K562 (cell line): Measurements from ENCODE around the gene BMP8B. TPM values are rescaled to one million over a fixed set of nuclear protein-coding genes. Genes with fewer than 3 reads are reported as not detected.
A peak's percentile ranks its signal among the peaks of the same experiment; 100 is the strongest.

Source experiments
- BCOR ChIP-seq: fragments of 450-650 bp; IDR thresholded peaks from 2 replicates; pipeline ENCODE4 v1.6.1; 2016
- DIDO1 ChIP-seq: fragments of 450-650 bp; IDR thresholded peaks from 2 replicates; pipeline ENCODE4 v1.6.1; 2016; ENCODE audit warnings: low read depth, missing biosample characterization, missing genetic modification characterization
- HSF4 ChIP-seq: fragments of 250-450 bp; sonication (Bioruptor Pico); IDR thresholded peaks from 2 replicates; pipeline ENCODE4 v2.1.2; 2022; ENCODE audit warnings: mild to moderate bottlenecking, moderate library complexity, borderline replicate concordance
- L3MBTL2 ChIP-seq: fragments of 450-650 bp; IDR thresholded peaks from 2 replicates; pipeline ENCODE4 v1.6.1; 2016; ENCODE audit warnings: mild to moderate bottlenecking, moderate library complexity
- MEIS2 ChIP-seq: fragments of 450-650 bp; IDR thresholded peaks from 2 replicates; pipeline ENCODE4 v1.6.1; 2014; ENCODE audit warnings: mild to moderate bottlenecking; ENCODE audit not compliant: partially characterized antibody
- NFIX ChIP-seq: fragments of 250-450 bp; sonication (Bioruptor Pico); IDR thresholded peaks from 2 replicates; pipeline ENCODE4 v1.4.0; 2020; ENCODE audit warnings: low read depth, mild to moderate bottlenecking, moderate library complexity
- ZEB2 ChIP-seq: fragments of 450-650 bp; IDR thresholded peaks from 2 replicates; pipeline ENCODE4 v1.6.1; 2016
- ZNF175 ChIP-seq: fragments of 200-800 bp; sonication (Bioruptor generic); IDR thresholded peaks from 2 replicates; pipeline ENCODE4 v1.6.1; 2016; ENCODE audit warnings: low read depth, mild to moderate bottlenecking, missing genetic modification characterization, missing compliant biosample characterization
- ZNF384 ChIP-seq: IDR thresholded peaks from 2 replicates; pipeline ENCODE4 v1.6.1; 2012; ENCODE audit warnings: low read depth, low read length, improper control_type of control experiment
- polyA plus RNA-seq, 8 experiments: library from polyadenylated mRNA; depleted of rRNA in 4 of 8; stranded (reverse) in 5 of 8; unstranded in 3 of 8; fragments of >200 nt; fragmentation: Nextera tagmentation in 2 of 8; fragmentation: Illumina TruSeq in 1 of 8; extraction: Ambion mirVana in 2 of 8; extraction: Trizol in 1 of 8; gene quantifications; 2 replicates each; pipeline versions ENCODE4 v1.2.1 to v1.2.3, GENCODE V29; 2011 to 2014; ENCODE audit warnings: inconsistent platforms in 1 of 8, missing spikeins in 1 of 8
- total RNA-seq, 7 experiments: library from RNA; depleted of rRNA in 6 of 7; stranded (reverse); fragments of >200 nt in 6 of 7; fragmentation: Illumina TruSeq in 2 of 7; extraction: Trizol in 2 of 7; gene quantifications; 2 replicates each; pipeline versions ENCODE4 v1.2.1 to v1.2.3, GENCODE V29; 2011 to 2021; ENCODE audit warnings: low replicate concordance in 1 of 7
- TF ChIP-seq, protein P1 (sequence below), 2 experiments: fragments of 450-650 bp; IDR thresholded peaks; 2 replicates each; pipeline ENCODE4 v1.6.1; 2016
- TF ChIP-seq, protein P2 (sequence below): fragments of 250-450 bp; sonication (Bioruptor Pico); IDR thresholded peaks from 2 replicates; pipeline ENCODE4 v1.8.0; 2021; ENCODE audit warnings: moderate library complexity, mild to moderate bottlenecking, inconsistent platforms
- TF ChIP-seq, protein P3 (sequence below): sonication (generic); formaldehyde crosslinking; IDR thresholded peaks from 2 replicates; pipeline ENCODE4 v1.4.0; 2020; ENCODE audit warnings: mild to moderate bottlenecking, missing genetic modification reagents
- TF ChIP-seq, protein P4 (sequence below), 2 experiments: IDR thresholded peaks in 1 of 2; conservative IDR thresholded peaks in 1 of 2; 2 replicates each; pipeline ENCODE4 v1.6.1; 2016; ENCODE audit warnings: low read depth in 2 of 2, mild to moderate bottlenecking in 1 of 2, missing compliant biosample characterization in 1 of 2, missing genetic modification characterization in 1 of 2, moderate library complexity in 1 of 2

Gene BMP8B
- total and polyA plus RNA-seq, 9 of the 15 experiments (the other 6 are each of a cell fraction or from before 2014, with no cell fraction given) = 0.03 to 0.33 (median 0.14) TPM

DNA sequence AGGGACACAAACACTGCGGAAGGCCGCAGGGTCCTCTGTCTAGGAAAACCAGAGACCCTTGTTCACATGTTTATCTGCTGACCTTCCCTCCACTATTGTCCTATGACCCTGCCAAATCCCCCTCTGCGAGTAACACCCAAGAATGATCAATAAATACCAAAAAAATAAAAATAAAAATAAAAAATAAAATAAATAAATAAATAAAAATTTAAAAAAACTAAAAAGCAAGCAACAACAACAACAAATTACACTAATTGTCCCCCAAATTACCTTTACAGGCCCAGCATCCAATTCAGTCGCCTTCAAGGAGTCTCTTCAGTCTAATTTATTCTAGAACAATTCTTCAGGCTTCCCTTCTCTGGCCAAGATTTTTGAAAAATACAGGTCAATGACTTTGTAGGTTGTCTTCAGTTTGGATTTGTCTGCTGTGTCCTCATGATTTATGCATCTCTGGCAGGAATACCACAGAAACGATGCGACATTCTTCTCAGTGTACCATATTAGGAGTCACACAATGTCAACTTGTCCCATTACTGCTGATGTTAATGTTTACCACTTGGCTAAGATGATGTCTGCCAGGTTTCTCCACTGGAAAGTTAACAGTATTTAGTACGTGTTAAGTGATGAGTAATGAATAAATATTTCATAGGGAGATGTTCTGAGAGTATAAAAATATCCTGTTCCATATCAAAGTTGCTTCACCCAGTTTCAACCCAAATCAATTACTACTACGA, 20.3 kb upstream of the BMP8B start (continued):
- TF ChIP-seq, protein P1, sequence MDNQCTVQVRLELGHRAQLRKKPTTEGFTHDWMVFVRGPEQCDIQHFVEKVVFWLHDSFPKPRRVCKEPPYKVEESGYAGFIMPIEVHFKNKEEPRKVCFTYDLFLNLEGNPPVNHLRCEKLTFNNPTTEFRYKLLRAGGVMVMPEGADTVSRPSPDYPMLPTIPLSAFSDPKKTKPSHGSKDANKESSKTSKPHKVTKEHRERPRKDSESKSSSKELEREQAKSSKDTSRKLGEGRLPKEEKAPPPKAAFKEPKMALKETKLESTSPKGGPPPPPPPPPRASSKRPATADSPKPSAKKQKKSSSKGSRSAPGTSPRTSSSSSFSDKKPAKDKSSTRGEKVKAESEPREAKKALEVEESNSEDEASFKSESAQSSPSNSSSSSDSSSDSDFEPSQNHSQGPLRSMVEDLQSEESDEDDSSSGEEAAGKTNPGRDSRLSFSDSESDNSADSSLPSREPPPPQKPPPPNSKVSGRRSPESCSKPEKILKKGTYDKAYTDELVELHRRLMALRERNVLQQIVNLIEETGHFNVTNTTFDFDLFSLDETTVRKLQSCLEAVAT (IDR thresholded peaks at IDR 0.05) = no peak
- TF ChIP-seq ZEB2 (no peak), DIDO1 (no peak), L3MBTL2 (no peak), ZNF175 (CRISPR knock-in tag) (no peak), NFIX (CRISPR knock-in tag) (no peak), ZNF384 (no peak), MEIS2 (peak; percentile 55), BCOR (no peak), HSF4 (CRISPR knock-in tag) (no peak)
- TF ChIP-seq, protein P2, sequence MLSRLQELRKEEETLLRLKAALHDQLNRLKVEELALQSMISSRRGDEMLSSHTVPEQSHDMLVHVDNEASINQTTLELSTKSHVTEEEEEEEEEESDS (CRISPR knock-in tag) = no peak
- TF ChIP-seq, protein P3, sequence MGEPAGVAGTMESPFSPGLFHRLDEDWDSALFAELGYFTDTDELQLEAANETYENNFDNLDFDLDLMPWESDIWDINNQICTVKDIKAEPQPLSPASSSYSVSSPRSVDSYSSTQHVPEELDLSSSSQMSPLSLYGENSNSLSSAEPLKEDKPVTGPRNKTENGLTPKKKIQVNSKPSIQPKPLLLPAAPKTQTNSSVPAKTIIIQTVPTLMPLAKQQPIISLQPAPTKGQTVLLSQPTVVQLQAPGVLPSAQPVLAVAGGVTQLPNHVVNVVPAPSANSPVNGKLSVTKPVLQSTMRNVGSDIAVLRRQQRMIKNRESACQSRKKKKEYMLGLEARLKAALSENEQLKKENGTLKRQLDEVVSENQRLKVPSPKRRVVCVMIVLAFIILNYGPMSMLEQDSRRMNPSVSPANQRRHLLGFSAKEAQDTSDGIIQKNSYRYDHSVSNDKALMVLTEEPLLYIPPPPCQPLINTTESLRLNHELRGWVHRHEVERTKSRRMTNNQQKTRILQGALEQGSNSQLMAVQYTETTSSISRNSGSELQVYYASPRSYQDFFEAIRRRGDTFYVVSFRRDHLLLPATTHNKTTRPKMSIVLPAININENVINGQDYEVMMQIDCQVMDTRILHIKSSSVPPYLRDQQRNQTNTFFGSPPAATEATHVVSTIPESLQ (CRISPR knock-in tag) = no peak
- TF ChIP-seq, protein P4, sequence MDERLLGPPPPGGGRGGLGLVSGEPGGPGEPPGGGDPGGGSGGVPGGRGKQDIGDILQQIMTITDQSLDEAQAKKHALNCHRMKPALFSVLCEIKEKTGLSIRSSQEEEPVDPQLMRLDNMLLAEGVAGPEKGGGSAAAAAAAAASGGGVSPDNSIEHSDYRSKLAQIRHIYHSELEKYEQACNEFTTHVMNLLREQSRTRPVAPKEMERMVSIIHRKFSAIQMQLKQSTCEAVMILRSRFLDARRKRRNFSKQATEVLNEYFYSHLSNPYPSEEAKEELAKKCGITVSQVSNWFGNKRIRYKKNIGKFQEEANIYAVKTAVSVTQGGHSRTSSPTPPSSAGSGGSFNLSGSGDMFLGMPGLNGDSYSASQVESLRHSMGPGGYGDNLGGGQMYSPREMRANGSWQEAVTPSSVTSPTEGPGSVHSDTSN (CRISPR knock-in tag; IDR thresholded peaks at IDR 0.05; ENCODE audit: low read depth) = no peak
- TF ChIP-seq, protein P4 (tag; conservative IDR thresholded peaks at IDR 0.05; ENCODE audit: low read depth) = peak; percentile 28; the same call in 1 of the 2 replicates
